Activated T-cell treated with anti-CD3 and anti-CD28 coated beads for 1 hour (primary cell): Measurements from ENCODE around the gene ICAM5.
A peak's percentile ranks its signal among the peaks of the same experiment; 100 is the strongest.
"Not testable (repeated sequence)": the region's sequence is repeated elsewhere in the genome, so short reads cannot be mapped to it uniquely, and the experiment has no call there.

ENCODE experiments used
- DNase-seq: peaks from one replicate; pipeline ENCODE4 v3.0.0-alpha.2; 2020; ENCODE audit warnings: low read depth

ICAM5 gene

DNA sequence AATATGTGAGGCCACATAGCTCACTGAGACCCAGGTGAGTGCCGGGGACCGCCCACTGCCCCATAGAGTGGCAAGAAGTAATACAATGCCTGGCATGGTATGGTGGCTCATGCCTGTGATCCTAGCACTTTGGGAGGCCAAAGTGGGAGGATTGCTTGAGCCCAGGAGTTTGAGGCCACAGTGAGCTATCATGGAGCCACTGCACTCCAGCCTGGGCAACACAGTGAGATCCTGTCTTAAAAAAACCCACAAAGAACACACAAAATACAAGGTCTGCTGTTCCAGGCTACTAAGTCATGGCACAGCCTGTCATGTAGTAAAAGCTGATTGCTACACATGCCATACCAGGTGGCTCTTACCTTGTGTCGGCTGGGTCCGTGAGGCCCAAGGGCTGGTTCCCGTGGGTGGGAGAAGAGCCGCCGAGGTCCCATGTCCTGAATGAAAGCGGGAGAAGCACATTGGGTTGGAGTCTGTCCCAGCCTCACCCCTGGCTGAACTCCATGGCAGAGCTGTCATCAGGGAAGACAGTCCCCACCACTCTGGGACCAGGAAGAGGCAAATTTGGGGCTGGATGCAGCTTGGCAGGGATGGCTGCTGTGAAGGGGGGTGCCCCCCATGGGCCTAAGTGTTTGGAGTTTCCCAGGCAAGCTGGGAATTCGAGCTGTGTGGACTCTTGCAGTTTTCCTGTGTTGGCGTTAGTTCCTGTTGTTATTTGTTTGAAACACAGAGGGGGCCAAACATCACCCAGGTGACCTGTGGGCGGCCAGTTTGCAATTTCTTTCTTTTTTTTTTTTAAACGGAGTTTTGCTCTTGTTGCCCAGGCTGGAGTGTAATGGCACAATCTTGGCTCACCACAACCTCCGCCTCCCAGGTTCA lies 29.3 kb downstream of the ICAM5 start:
- no peak for DNase-seq

DNA sequence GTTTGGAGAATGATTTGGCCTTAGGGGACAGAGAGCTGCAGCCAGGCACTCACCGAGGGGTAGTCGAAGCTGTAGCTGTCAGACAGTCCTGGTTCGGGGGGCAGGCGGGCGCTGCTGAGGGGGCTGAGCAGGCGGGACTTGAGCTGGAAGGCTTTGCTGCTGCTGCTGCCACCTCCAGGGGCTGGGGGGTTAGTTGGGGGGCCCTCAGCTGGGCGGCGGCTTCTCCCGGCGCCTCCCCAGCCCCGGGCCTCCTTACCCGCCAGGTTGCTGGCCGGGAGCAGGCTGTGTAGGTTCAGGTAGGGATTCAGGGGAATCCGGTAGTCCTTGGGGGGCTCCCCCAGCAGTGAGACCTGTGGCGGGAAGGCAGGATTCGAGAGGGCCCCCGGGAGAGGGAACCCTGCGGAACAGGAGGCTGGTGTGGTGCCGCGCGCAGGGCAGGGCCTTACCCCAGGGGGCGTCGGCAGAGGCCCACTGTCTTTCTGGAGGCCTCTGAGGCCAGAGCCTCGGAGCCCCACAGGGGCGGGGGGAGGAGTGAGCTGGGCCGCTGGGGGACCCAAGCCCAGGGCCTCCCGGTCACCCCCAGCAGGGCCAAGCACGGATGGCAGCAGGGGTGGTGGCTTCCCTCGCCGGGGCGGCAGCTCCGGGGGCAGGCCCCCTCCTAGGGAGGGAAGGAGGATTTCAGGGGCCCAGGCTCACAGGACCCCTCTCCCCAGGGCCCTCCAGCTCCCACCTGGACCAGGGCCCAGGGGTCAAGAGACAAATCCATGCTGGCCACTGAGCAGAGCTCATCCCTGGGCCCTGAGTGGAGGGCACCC lies 31.1 kb downstream of the ICAM5 start:
- no peak for DNase-seq

DNA sequence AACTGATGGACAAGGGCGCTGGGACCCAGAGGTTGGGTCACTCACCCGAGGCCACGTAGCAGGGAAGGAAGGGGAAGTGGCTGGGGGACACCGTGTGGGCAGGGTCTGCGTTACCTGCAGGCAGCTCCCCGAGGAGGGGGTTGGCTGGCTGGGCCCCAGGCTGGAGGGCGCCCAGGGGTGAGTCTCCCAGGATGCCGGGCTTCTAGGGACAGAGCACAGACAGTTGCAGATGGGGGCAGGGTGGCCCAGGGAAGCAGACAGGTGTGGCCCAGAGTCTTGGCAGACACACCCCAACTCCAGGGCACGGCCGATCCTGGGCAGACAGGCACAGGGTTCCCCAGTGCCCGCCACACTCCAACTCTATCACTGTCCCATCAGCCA lies 31.7 kb downstream of the ICAM5 start:
- no peak for DNase-seq

DNA sequence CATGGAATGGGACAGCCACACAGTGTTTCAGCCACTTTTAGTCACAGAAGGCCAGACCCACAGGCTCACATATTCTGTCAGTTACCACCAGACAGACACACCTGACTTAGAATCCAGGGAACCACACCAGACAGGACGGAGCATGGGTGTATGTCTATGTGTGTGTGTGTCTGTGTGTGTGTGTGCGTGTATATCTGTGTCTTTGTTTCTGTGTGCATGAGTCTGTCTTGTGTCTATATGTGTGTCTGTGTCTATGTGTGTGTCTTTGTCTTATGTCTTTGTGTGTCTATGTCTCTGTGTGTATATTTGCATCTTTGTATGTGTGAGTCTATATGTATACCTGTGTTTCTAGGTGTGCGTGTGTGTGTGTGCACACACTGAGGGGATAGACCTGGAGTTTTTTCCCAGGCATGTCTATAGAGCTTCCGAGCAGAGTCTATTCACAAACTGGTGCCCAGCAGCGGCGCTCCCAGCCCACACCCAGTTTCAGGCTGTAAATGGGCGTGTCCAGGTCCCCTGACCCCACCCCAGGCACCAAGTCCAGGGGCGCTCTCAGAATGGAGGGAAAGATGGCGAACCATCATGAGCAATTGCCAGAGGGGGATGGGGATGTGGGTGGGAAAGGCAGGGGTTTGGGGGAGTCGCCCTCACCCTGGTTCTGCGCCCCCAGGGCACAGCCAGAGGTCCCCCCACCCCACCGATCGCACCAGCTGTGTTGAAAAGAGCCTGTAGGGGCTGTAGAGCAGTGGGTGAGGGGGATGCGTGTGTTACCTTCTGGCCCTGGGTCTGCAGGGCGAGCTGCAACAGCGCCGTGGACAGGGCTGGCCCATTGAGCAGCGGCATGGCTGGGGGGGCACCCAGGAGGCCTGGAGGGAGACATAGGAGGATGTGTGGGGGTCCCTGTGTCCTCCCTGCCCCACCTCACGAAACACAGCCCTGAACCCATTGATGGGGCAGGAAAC lies 32.4 kb downstream of the ICAM5 start:
- no peak for DNase-seq

DNA sequence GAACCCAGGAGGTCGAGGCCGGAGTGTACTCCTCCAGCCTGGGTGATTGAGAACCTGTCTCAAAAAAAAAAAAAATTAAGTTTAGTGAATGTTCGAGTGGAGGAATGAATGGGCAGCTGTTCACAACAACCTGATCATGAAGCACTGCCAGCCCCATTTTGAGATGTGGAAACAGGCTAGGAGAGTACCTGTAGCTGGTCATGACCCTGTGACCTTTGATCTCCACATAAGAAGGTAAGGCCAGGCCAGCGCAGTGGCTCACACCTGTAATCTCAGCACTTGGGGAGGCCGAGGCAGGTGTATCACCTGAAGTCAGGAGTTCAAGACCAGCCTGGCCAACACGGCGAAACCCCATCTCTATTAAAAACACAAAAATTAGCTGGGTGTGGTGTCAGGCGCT lies 36.0 kb downstream of the ICAM5 start:
- no peak for DNase-seq

DNA sequence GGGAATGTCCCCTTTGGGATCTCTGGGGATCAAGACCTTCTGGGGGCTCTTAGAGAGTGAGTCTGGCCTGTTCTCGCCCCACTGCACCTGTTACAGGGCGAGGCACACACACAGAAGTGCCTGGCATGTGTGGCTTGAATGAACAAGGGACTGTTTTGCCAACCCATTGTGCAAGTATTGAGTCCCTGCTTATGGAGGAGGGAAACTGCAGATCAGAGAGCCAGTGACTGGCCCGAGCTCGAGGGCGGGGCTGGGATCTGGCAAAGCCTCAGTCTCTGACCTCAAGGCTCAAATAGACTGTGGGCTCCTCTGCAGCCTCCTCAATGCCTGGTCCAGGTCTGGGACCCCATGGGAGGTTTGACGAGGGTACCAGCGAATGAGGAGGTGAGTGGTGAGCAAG lies 38.0 kb downstream of the ICAM5 start:
- DNase-seq, result no peak

DNA sequence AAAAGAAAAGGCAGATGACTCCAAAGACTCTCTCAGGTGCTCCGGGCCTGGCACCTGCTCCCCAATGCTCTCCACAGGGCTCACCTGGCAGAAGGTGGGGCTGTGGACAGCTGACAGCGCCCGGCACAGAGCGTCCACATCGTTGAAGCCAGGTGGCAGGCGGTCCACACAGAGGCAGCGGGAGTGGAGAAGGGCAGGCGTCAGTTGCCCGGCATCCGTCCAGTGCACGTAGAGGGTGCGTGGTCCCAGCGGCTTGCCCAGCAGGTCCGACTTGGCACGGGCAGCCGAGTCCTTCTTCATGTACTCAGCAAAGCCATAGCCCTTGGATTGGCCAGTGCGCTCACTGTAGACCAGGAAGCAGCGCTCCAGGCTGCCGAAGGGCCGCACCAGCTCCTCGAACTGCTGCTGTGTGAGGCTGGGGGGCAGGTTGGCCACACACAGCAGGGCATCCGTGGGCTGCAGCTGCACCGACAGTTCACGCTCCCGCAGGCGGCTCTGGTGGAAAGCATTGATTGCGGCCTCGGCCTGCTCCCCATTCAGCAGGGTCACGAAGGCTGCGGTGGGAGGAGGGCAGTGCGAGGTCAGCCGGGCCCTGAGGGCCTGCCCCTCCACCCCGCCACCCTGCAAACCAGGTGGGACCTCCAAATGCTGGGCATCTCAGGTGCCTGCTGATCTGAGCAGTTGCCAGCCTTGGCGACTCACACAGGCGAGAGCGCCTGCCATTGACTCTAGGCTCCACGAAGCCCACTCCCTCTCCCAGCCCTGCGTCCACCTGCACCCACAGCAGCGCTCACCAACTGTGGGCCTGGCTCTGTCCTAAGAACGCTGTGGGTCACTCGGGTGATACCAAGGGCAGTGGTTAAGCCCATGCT lies 39.0 kb downstream of the ICAM5 start:
- no peak for DNase-seq

DNA sequence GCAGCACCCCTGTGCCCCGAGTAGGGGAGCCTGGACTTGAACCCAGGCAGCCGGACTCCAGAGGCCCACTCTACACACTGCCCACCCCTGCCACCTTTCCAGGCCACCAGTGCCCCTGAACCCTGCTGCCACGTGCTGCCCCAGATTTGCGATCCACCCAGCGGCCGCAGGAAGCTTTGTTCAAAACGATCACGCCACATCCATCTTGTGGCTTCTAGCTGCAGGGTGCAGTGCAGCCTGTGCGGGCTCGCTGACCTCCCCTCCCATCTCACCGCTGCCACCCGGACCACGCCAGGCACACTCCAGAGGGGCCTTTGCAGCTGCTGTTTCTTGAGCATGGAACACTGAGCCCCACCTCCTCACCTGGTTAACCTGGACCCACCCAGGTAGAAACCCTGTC lies 39.8 kb downstream of the ICAM5 start:
- DNase-seq, result no peak

DNA sequence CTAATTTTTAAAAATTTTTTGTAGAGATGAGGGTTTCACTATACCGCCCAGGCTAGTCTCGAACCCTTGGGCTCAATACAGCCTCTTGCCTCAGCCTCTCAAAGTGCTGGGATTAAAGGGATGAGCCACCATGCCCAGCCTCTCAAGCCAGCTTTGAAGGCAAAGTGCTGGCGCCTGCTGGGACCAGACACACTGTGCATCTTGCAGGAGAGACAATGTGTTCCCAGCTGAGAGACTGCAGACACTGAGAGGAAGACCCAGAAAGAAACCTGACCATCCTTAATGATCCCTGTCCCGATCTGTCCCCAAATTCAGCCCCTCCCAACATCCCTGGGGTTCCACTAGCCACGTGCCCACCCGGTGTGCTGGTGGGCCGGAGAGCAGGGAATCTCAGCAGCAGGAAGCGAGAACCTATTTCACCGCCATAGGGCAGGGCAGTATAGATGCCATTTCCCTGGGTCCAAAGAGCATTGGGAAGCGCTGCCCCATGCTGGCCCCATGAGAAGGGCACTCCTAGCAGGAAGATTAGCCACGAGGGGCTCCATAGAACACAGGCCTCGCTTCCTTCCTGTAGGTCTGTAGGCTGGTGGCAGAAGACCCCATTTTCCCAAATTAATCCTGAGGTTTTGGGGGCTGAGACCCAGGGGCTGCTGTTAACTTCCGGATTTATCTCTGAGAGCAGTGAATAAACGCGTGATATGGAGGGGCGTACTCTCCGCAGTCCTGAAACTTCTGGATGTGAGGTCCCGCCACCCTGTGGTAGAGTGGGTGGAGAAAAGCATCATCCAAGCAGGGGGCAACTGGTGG lies 42.6 kb downstream of the ICAM5 start:
- DNase-seq, result no peak

DNA sequence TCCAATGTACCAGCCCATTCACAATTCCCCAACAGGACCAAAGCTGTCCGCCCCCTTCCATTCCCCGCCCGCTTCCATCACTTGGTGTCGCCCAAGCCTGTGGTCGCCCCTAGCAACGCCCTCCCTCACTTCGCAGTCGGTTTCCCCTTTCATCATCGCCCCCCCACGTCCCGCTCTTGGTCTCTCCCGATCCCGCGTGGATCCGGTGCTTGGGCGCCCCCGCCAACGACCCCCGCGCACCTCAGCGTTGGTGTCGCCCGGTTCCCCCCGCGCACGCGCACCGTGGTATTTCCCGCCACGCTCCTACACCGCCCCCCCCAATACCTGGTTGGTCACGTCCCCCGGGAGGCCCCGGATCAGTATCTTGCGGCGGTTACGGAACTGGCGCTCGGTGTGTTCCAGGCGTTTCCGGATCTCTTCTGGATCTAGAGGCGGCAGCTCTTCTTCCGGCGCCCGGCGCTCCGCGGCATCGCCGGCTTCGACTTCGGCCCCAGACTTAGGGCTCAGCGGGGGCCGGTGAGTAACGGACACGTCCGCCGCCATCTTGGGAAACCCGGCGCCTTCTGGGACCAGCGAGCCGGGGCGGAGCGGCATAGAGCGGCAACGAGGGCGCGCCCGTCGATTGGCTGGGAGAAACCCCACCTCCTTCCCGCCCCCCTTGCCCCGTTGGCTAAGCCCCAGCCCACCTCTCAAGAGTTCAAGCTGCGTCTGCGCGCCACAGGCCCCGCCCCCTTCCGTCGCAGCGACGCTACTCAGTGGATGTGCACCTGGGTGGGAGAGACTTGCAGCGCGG lies 43.4 kb downstream of the ICAM5 start, which contains the start of gene RAVER1:
TSS of gene RAVER1 (minus strand) at position 565 of the 793 bp plus-strand sequence. CDS start at position 543, 22 bp downstream.
- peak; percentile 97 for DNase-seq

DNA sequence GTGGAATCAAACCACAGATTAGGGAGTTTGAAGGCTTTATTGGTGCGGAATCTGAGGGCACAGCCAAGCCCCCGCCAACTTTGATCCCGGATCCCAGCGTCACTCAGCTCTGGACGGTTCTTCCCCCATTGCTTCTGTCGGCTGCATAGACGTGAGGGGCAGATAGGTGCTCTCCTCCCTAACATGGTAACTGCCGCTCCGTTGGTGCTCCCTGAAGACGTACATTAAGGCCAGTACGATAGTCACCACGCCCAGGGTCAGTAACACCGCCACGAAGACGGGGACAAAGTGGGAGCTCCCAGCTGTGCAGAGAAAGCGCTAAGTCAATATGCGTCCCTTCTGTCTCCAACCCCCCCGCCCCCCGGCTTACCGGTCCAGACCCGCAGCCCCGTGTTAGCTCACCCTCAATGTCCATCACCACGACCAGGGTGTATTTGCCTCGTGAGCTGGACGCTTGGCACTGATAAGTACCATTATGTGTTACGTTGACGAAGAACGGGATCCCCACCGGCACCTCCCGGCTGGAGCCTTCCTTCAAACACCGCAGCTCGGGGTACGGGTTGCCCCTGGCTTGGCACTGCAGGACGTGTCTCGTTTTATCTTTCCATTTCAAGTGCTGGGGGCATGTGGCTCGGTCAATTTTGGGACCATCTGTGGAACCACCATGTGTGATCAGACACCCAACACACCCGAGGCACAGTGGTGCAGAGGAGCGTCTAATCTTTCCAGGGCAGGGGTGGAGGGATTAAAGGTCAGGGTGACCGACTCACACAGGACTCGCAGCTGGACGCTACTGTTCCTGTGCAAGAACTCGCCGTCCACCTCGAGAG lies 44.2 kb downstream of the ICAM5 start:
- no peak for DNase-seq

DNA sequence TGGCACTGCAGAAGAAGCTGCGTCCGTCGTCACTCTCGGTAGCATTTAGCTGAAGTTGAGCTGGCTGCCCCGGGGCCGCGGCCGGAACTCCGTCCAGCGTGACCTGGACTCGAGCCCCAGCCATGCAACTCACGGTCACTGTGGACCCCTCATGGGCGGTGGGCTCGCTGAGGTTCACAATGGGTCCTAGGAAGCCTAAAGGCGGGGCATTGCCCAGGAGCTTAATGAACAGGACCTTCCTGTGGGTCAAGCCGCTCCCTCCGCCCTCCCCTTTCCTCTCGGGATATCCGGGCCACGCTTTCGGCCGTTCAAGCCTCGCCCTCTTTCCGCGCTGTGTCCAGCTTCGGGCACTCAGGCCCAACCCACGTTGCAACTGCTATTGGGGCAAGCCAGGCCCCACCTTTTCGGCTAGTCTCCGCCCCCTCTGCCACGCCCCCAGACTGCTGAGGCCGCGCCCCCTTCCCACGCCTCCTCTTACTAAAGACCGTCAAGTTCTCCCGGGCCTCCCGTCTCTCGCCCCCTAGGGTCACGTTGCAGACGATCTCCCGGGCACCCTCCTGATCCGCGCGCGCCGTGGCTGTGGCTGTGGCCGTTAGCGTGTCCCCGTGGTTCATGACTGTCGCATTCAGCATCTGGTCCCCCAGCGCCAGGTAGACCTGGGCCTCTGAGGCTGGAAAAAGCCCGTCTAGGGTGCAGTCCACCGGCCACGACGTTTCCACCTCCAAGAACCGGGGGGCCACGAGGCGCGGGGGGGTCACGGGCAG lies 45.0 kb downstream of the ICAM5 start:
- no peak for DNase-seq

DNA sequence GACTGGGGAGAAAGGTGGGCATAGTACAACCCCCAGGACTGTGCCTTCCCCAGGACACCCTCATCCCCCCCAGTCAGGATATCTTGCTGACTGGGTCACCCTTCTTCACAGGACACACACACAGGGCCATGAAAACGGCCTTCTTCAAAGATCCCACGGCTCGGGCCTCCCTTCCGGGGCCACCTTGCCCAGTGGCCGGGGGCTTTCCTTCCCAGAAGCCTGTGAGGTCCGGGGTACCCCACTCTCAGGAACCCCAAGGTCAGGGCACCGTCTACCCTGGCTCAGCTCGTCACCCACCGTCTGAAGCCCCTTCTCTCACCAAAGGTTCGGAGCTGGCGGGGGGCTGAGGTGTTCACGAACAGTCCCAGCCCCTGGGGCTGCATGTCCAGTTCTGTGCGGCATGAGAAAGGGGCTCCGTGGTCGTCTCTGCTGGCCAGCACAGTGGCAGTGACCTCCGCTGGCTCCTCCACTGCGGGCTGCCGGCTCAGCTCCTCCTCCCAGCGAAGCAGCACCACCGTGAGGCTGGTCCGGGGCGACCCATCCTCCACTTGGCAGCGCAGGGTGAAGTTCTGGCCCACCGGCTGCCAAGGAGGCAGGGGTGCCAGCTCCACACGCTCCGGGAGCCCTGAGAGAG lies 45.7 kb downstream of the ICAM5 start:
- DNase-seq, result no peak

DNA sequence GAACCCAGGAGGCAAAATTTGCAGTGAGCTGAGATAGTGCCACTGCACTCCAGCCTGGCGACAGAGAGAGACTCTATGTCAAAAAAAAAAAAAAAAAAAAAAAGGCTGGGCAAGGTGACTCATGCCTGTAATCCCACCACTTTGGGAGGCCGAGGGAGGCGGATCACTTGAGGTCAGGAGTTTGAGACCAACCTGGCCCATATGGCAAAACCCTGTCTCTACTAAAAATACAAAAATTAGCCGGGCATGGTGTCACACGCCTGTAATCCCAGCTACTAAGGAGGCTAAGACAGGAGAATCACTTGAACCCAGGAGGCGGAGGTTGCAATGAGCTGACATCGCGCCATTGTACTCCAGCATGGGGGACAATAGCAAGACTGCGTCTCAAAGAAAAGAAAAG lies 47.0 kb downstream of the ICAM5 start:
- not testable (repeated sequence) for DNase-seq

DNA sequence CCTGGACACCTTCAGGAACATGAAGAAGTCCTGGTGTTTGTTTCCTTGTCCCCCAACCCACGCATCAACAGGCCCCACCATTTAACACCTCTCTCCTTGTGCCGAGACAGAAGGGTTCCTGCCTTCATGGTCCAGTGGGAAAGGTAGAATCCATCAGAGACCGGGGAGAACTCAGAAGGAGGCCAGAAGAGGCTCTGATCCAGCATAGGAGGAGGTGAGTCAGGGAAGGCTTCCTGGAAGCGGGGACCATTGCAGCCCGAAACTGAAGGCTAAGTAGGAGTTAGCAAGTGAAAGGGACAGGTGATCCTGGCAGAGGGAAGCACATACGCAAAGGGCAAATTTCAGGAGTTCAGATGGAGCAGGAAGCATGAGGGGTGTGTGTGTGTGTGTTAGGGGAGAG lies 49.2 kb downstream of the ICAM5 start:
- no peak for DNase-seq

DNA sequence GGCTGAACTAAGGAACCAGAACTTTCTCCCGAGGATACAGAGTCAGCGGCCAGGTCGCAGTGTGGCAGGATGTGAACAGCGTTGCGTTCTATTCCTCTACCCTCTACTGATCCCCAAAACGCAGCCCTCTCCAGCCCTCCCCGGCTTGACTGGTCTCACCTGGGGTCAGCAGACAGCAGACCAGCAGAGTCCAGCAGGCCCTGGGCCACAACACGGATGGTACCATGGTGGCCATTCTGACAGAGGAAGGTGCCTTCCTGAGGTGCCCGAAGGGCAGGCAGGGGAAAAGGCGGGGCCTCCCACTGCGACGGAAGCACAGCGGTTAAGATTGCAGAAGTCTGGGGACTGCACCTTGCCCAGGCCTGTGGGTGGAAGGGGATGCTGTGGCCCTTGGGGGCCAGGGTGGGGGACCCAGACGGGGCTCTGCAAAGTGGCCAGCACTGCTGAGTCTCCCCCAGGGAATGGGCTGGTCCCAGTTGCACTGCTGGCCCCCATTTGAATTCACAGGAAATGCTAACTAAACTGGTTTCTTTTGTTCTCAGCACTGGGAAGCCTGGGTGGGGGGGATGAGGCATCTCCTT lies 49.7 kb downstream of the ICAM5 start, which contains the start of gene ICAM3:
TSS of gene ICAM3 (minus strand) at position 245 of the 581 bp plus-strand sequence. CDS start at position 235, 10 bp downstream.
- DNase-seq, result peak; percentile 45

DNA sequence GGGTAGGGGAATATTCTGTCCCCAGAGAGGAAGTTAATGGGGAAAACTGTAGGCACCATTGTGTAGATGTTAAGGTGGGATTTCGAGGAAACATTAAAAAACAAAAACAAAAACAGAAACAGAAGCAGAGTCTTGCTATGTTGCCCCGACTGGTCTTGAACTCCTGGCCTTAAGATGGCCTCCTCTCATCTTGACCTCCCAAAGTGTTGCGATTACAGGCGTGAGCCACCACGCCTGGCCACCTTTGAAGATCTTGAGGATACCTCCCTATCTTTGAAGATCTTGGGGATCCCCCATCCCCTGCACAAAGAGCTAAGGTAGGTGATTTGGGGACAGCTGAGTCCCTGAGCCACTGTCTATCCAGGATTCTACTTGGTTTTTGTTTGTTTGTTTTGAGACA lies 50.2 kb downstream of the ICAM5 start:
- no peak for DNase-seq
